Measurements from ENCODE around the gene USP53. TPM values are rescaled to one million over a fixed set of nuclear protein-coding genes. Genes with fewer than 3 reads are reported as not detected.
"Not testable (repeated sequence)": the region's sequence is repeated elsewhere in the genome, so short reads cannot be mapped to it uniquely, and the experiment has no call there.

Gene USP53
- total RNA-seq, 2 donors from 2014 or later: 33.9 to 41.8 TPM

GRCh38 chr4:119328695-119329094, 116.2 kb downstream of the USP53 start:
- DNase-seq (ENCODE audit: low spot score): no peak
- TF ChIP-seq, protein P1, sequence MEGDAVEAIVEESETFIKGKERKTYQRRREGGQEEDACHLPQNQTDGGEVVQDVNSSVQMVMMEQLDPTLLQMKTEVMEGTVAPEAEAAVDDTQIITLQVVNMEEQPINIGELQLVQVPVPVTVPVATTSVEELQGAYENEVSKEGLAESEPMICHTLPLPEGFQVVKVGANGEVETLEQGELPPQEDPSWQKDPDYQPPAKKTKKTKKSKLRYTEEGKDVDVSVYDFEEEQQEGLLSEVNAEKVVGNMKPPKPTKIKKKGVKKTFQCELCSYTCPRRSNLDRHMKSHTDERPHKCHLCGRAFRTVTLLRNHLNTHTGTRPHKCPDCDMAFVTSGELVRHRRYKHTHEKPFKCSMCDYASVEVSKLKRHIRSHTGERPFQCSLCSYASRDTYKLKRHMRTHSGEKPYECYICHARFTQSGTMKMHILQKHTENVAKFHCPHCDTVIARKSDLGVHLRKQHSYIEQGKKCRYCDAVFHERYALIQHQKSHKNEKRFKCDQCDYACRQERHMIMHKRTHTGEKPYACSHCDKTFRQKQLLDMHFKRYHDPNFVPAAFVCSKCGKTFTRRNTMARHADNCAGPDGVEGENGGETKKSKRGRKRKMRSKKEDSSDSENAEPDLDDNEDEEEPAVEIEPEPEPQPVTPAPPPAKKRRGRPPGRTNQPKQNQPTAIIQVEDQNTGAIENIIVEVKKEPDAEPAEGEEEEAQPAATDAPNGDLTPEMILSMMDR (IDR thresholded peaks at IDR 0.05): no peak
- TF ChIP-seq POLR2AphosphoS5 (IDR thresholded peaks at IDR 0.05): no peak
- no peak for TF ChIP-seq POLR2A (IDR thresholded peaks at IDR 0.05)
- intact Hi-C loops (cut with DNase I): no loop called here
- Histone ChIP-seq H3K36me3 (no peaks in the 10 kb centered on the region), H3K9me3 (no peaks in the 10 kb centered on the region), H3K27ac (no peak overlapping the region), H3K4me1 (replicated peaks) (no peaks in the 10 kb centered on the region), H3K4me3 (no peak overlapping the region), H3K27me3 (replicated peaks; ENCODE audit: insufficient read depth) (no peaks in the 10 kb centered on the region)
- WGBS: 69% methylated on average over 2 of the region's 2 CpGs

DNA sequence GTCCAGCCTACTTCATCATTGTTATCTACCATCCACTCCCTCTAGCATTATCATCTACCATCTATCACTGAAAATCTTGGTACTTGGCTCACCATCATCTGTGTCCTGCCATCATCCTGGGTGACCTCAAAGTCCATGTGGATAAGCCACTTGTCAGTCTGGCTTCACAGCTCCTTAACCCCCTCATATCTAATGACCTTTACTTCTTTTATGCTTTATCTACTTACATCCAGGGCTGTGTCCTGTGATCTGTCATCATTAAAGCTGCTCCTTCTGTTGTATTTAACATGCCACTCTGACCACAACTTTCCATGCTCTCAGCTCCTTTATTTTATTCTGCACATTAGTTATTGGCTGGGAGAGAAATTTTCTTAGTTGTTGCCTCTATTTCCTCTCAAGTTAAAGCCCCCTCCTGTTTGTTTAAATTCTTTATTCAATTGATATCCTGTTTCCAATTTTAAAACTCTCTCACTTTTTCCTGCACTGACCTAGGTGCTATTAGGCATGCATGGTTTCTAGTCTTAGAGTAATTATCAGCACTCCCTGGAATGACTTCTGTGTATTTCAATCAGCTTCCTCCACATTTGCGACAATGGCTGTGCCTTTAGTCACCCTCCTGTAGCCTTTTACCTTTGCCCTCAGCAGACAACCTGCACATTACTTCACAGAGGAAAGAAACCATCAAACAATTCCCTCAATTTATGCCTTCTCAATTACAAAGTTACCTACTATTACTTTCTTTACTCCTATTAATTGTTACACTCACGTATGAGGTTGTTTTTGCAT, 117.5 kb downstream of the USP53 start:
- no peaks in the 10 kb centered on the region for H3K36me3 ChIP-seq
- H3K4me1 ChIP-seq (replicated peaks): no peaks in the 10 kb centered on the region
- H3K4me3 ChIP-seq: no peak overlapping the region
- intact Hi-C loops (cut with DNase I): no loop called here
- no peaks in the 10 kb centered on the region for H3K9me3 ChIP-seq
- no peak for DNase-seq (ENCODE audit: low spot score)
- WGBS: 71% methylated on average over 2 of the region's 2 CpGs
- no peak overlapping the region for H3K27ac ChIP-seq
- no peaks in the 10 kb centered on the region for H3K27me3 ChIP-seq (replicated peaks; ENCODE audit: insufficient read depth)
- TF ChIP-seq POLR2AphosphoS5 (IDR thresholded peaks at IDR 0.05): no peak
- no peak for TF ChIP-seq POLR2A (IDR thresholded peaks at IDR 0.05)
- TF ChIP-seq, protein P1 (IDR thresholded peaks at IDR 0.05): no peak

DNA sequence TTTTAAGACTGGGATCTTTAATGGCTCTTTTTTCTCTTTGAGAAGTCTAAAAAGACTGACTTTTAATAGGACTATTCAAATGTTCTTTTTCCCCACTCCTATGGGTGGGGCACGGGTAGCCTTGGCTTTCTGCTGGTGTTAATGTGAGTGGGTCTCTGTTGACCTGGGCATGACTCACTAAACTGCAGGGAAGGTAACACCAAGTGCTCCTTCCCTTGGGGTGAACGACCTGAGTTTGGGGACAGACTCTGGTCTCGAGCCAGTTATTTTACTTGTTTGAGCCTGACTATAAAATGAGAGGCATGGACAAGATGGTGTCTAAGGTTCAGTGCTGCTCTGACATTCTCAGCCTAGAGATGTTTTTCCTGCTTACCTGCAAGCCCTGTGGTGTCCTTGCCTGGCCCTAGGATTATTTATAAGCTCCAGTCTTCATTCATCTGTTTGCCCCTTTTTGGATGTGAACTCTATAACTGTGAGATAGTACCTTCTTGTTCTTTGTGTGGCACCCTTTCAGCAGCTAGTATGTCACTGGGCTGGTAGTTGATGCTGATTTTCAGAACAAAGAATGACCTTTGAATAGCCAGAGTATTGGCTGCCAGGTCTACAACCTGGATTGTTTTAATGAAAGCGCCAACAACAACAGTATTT, 123.9 kb downstream of the USP53 start:
- H3K4me1 ChIP-seq (replicated peaks); H3K9me3 ChIP-seq; H3K36me3 ChIP-seq; H3K4me3 ChIP-seq; H3K27ac ChIP-seq; H3K27me3 ChIP-seq (replicated peaks; ENCODE audit: insufficient read depth); intact Hi-C loops (cut with DNase I); DNase-seq (ENCODE audit: low spot score): not testable (repeated sequence)
- 46% methylated on average over 4 of the region's 4 CpGs for WGBS

GRCh38 chr4:119337010-119337409, 124.5 kb downstream of the USP53 start:
- H3K27me3 ChIP-seq (replicated peaks; ENCODE audit: insufficient read depth): no peaks in the 10 kb centered on the region
- H3K9me3 ChIP-seq: no peaks in the 10 kb centered on the region
- no peak for TF ChIP-seq POLR2A (IDR thresholded peaks at IDR 0.05)
- no peak overlapping the region for H3K27ac ChIP-seq
- 63% methylated on average over 1 of the region's 1 CpG for WGBS
- no peak for DNase-seq (ENCODE audit: low spot score)
- H3K4me1 ChIP-seq (replicated peaks): no peaks in the 10 kb centered on the region
- no peak overlapping the region for H3K4me3 ChIP-seq
- H3K36me3 ChIP-seq: no peaks in the 10 kb centered on the region
- intact Hi-C loops (cut with DNase I): no loop called here

- H3K36me3 ChIP-seq; H3K9me3 ChIP-seq; H3K27me3 ChIP-seq (replicated peaks; ENCODE audit: insufficient read depth); H3K4me3 ChIP-seq; H3K4me1 ChIP-seq (replicated peaks); H3K27ac ChIP-seq; intact Hi-C loops (cut with DNase I); DNase-seq (ENCODE audit: low spot score): not testable (repeated sequence)
These were observed 127.4 kb downstream of the USP53 start for GRCh38 chr4:119339895-119340294.

DNA sequence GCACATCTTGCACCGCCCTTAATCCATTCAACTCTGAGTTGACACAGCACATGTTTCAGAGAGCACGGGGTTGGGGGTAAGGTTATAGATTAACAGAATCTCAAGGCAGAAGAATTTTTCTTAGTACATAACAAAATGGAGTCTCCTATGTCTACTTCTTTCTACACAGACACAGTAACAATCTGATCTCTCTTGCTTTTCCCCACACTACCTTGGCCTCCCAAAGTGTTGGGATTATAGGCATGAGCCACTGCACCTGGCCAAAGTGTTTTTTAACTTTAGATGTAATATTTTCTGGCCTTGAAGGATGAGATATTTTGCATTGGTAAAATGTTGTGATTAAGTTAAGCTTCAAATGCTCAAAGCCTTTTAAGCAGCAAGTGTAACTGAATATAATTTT, 130.8 kb downstream of the USP53 start:
- H3K4me1 ChIP-seq (replicated peaks); H3K4me3 ChIP-seq; DNase-seq (ENCODE audit: low spot score); intact Hi-C loops (cut with DNase I); H3K36me3 ChIP-seq; H3K27ac ChIP-seq; H3K27me3 ChIP-seq (replicated peaks; ENCODE audit: insufficient read depth); H3K9me3 ChIP-seq: not testable (repeated sequence)
- no CpG with 5 or more reads among the region's 2 CpGs for WGBS

Other genes starting within 250 kb of the USP53 start
- gene MYOZ2, start 76.9 kb upstream of the USP53 start, total RNA-seq: 1 to 10 TPM; 2.1 to 5.5 TPM
- gene FABP2, start 109.4 kb downstream of the USP53 start, total RNA-seq: not detected